ENCODE measurements around the gene NAA35. TPM values are rescaled to one million over a fixed set of nuclear protein-coding genes. Genes with fewer than 3 reads are reported as not detected.
"Not testable (repeated sequence)": the region's sequence is repeated elsewhere in the genome, so short reads cannot be mapped to it uniquely, and the experiment has no call there.

NAA35 gene
- total RNA-seq, 1 donor from 2014 or later, result 47.5 TPM

- no peak for DNase-seq (ENCODE audit: low read depth)
Measured at GRCh38 chr9:86027767-86028166, 86.8 kb downstream of the NAA35 start.

GRCh38 chr9:86034863-86035734 is 94.2 kb downstream of the NAA35 start:
- DNase-seq (ENCODE audit: low read depth), result peak; percentile 54

GRCh38 chr9:86035827-86036440 is 95.0 kb downstream of the NAA35 start:
- no peak for DNase-seq (ENCODE audit: low read depth)

GRCh38 chr9:86036555-86036954 is 95.6 kb downstream of the NAA35 start:
- no peak for DNase-seq (ENCODE audit: low read depth)

- no peak for DNase-seq (ENCODE audit: low read depth)
Measured at GRCh38 chr9:86039991-86040860, 99.3 kb downstream of the NAA35 start.

GRCh38 chr9:86040861-86041155 is 99.9 kb downstream of the NAA35 start:
- no peak for DNase-seq (ENCODE audit: low read depth)

GRCh38 chr9:86041311-86041741 is 100.4 kb downstream of the NAA35 start:
- DNase-seq (ENCODE audit: low read depth), result peak; percentile 86

GRCh38 chr9:86042199-86042978 is 101.4 kb downstream of the NAA35 start:
- peak; percentile 68 for DNase-seq (ENCODE audit: low read depth)

- DNase-seq (ENCODE audit: low read depth), result no peak
Measured at GRCh38 chr9:86043586-86043985, 102.6 kb downstream of the NAA35 start.

GRCh38 chr9:86043999-86044398 is 103.1 kb downstream of the NAA35 start:
- DNase-seq (ENCODE audit: low read depth), result no peak

GRCh38 chr9:86045654-86046053 is 104.7 kb downstream of the NAA35 start:
- no peak for DNase-seq (ENCODE audit: low read depth)

GRCh38 chr9:86046071-86046636 is 105.2 kb downstream of the NAA35 start:
- no peak for DNase-seq (ENCODE audit: low read depth)

GRCh38 chr9:86046930-86047341 is 106.0 kb downstream of the NAA35 start:
- no peak for DNase-seq (ENCODE audit: low read depth)

- DNase-seq (ENCODE audit: low read depth), result no peak
Measured at GRCh38 chr9:86047361-86047760, 106.4 kb downstream of the NAA35 start.

GRCh38 chr9:86048018-86048742 is 107.2 kb downstream of the NAA35 start:
- DNase-seq (ENCODE audit: low read depth), result not testable (repeated sequence)

GRCh38 chr9:86052556-86053468 is 111.9 kb downstream of the NAA35 start:
- no peak for DNase-seq (ENCODE audit: low read depth)

- DNase-seq (ENCODE audit: low read depth), result no peak
Measured at GRCh38 chr9:86054695-86055094, 113.7 kb downstream of the NAA35 start.

- DNase-seq (ENCODE audit: low read depth), result no peak
Measured at GRCh38 chr9:86057491-86057890, 116.5 kb downstream of the NAA35 start.

GRCh38 chr9:86061972-86062739 is 121.2 kb downstream of the NAA35 start:
- DNase-seq (ENCODE audit: low read depth), result no peak

Data from renal cortical epithelial cell (primary cell).